Daoy (cell line): ENCODE data around the gene PCYT2. TPM values are rescaled to one million over a fixed set of nuclear protein-coding genes. Genes with fewer than 3 reads are reported as not detected.

ENCODE experiments used
- DNase-seq: peaks from one replicate; pipeline ENCODE4 v3.0.0-alpha.2; 2015; ENCODE audit warnings: low read depth
- total RNA-seq: library from RNA; depleted of rRNA; stranded (reverse); fragments of >200 nt; shearing (Covaris generic); gene quantifications from 2 replicates; pipeline ENCODE4 v1.2.3, GENCODE V29; 2014; rRNA removed

The PCYT2 gene
- total RNA-seq, 1 experiment from 2014 or later = 17.9 TPM

- DNase-seq = no peak
Observed at GRCh38 chr17:81858967-81859905, 52.0 kb downstream of the PCYT2 start.

- DNase-seq = no peak
Observed at GRCh38 chr17:81858170-81858966, 52.8 kb downstream of the PCYT2 start.

- no peak for DNase-seq
Observed at GRCh38 chr17:81854974-81855774, 56.0 kb downstream of the PCYT2 start.

GRCh38 chr17:81852237-81852636, 59.0 kb downstream of the PCYT2 start:
- no peak for DNase-seq

- no peak for DNase-seq
Observed at GRCh38 chr17:81851423-81851822, 59.8 kb downstream of the PCYT2 start.

Other genes with a start within 250 kb of the PCYT2 start
- gene OXLD1, start 244.8 kb downstream of the PCYT2 start, total RNA-seq = 54.2 and 84.9 TPM in 2 replicates
- 60.4 and 68.6 TPM in 2 replicates for gene CCDC137, start 244.7 kb downstream of the PCYT2 start, total RNA-seq
- 66.3 and 76.4 TPM in 2 replicates for gene ARL16, start 227.6 kb downstream of the PCYT2 start, total RNA-seq
- 179 and 187 TPM in 2 replicates for gene HGS, start 227.4 kb downstream of the PCYT2 start, total RNA-seq
- 19.3 and 19.9 TPM in 2 replicates for gene MRPL12, start 208.0 kb downstream of the PCYT2 start, total RNA-seq
- gene SLC25A10, start 199.1 kb downstream of the PCYT2 start, total RNA-seq = 43.6 and 52.2 TPM in 2 replicates
- gene GCGR, start 107.2 kb downstream of the PCYT2 start, total RNA-seq = not detected in 2 replicates
- gene MCRIP1, start 78.1 kb downstream of the PCYT2 start, total RNA-seq = 78.3 and 91.2 TPM in 2 replicates
- gene PPP1R27, start 76.3 kb downstream of the PCYT2 start, total RNA-seq = not detected in 2 replicates
- gene P4HB, start 50.9 kb downstream of the PCYT2 start, total RNA-seq = 1,181 and 1,293 TPM in 2 replicates
- gene ARHGDIA, start 40.1 kb downstream of the PCYT2 start, total RNA-seq = 138 and 216 TPM in 2 replicates
- 376 and 391 TPM in 2 replicates for gene ALYREF, start 19.8 kb downstream of the PCYT2 start, total RNA-seq
- 149 and 250 TPM in 2 replicates for gene ANAPC11, start 19.7 kb downstream of the PCYT2 start, total RNA-seq
- gene NPB, start 9.2 kb downstream of the PCYT2 start, total RNA-seq = 0.21 and 0.97 TPM in 2 replicates
- 30.5 and 40.5 TPM in 2 replicates for gene SIRT7, start 6.8 kb upstream of the PCYT2 start, total RNA-seq
- 17.2 and 20.9 TPM in 2 replicates for gene MAFG, start 16.3 kb upstream of the PCYT2 start, total RNA-seq
- 112 and 116 TPM in 2 replicates for gene PYCR1, start 25.9 kb upstream of the PCYT2 start, total RNA-seq
- gene MYADML2, start 35.8 kb upstream of the PCYT2 start, total RNA-seq = not detected in 2 replicates
- 0.11 and 0.51 TPM in 2 replicates for gene NOTUM, start 49.8 kb upstream of the PCYT2 start, total RNA-seq
- gene ASPSCR1, start 66.2 kb upstream of the PCYT2 start, total RNA-seq = 41.3 and 43.5 TPM in 2 replicates
- 88.1 and 116 TPM in 2 replicates for gene CENPX, start 111.5 kb upstream of the PCYT2 start, total RNA-seq
- gene LRRC45, start 111.9 kb upstream of the PCYT2 start, total RNA-seq = 23.2 and 26.5 TPM in 2 replicates
- 9.3 and 16.9 TPM in 2 replicates for gene RAC3, start 120.3 kb upstream of the PCYT2 start, total RNA-seq
- gene DCXR, start 126.3 kb upstream of the PCYT2 start, total RNA-seq = 57.0 and 92.7 TPM in 2 replicates
- 18.8 and 20.2 TPM in 2 replicates for gene RFNG, start 140.4 kb upstream of the PCYT2 start, total RNA-seq
- 180 and 190 TPM in 2 replicates for gene GPS1, start 140.5 kb upstream of the PCYT2 start, total RNA-seq
- gene DUS1L, start 154.4 kb upstream of the PCYT2 start, total RNA-seq = 82.5 and 99.0 TPM in 2 replicates
- gene FASN, start 186.8 kb upstream of the PCYT2 start, total RNA-seq = 49.5 and 65.1 TPM in 2 replicates